ENCODE results near the gene WDR77. TPM values are rescaled to one million over a fixed set of nuclear protein-coding genes. Genes with fewer than 3 reads are reported as not detected.
A peak's percentile ranks its signal among the peaks of the same experiment; 100 is the strongest.

WDR77 gene
- total RNA-seq, 2 experiments from 2014 or later = 54.3 to 57.8 TPM

- H3K27ac Mint-ChIP-seq = no peak overlapping the region
- H3K4me1 Mint-ChIP-seq (ENCODE audit: low read depth) = peaks cover 22% of the 10 kb centered on the region
- POLR2A ChIA-PET = interaction anchor here (1.5 kb wide), 1 partner anchor 25 kb away, joined by 3 read pairs; no protein-coding TSS in a partner anchor
- CTCF ChIA-PET = interaction anchor here (1.1 to 3.7 kb wide), 6 partner anchors 15 to 273 kb away, joined by 3 to 35 read pairs (median 8); partner anchors contain the start of gene DDX20
- no peak overlapping the region for H3K4me3 Mint-ChIP-seq
- H3K27me3 Mint-ChIP-seq (ENCODE audit: low read depth) = no peaks in the 10 kb centered on the region
- H3K36me3 Mint-ChIP-seq (ENCODE audit: low read depth) = peaks cover 7% of the 10 kb centered on the region
- no peak for ATAC-seq
- no peaks in the 10 kb centered on the region for H3K9me3 Mint-ChIP-seq (ENCODE audit: insufficient read depth)
- DNase-seq = no peak
These were observed 34.1 kb upstream of the WDR77 start for GRCh38 chr1:111483166-111483565.

- Mint-ChIP-seq H3K9me3 (ENCODE audit: insufficient read depth) (no peaks in the 10 kb centered on the region), H3K27ac (peak overlapping the region; percentile 40), H3K36me3 (ENCODE audit: low read depth) (peaks cover 20% of the 10 kb centered on the region), H3K4me1 (ENCODE audit: low read depth) (peaks cover 37% of the 10 kb centered on the region), H3K27me3 (ENCODE audit: low read depth) (no peaks in the 10 kb centered on the region), H3K4me3 (no peak overlapping the region)
- ATAC-seq = peak; percentile 61
- CTCF ChIA-PET = interaction anchor here (0.6 to 11.2 kb wide), 34 partner anchors 9 to 438 kb away, joined by 3 to 144 read pairs (median 4); partner anchors contain the start of genes ADORA3, ATP5PB, DDX20 and TMIGD3
- peak; percentile 77 for DNase-seq
- POLR2A ChIA-PET = interaction anchor here (1.5 kb wide), 1 partner anchor 26 kb away, joined by 3 read pairs; no protein-coding TSS in a partner anchor
These were observed 32.5 kb upstream of the WDR77 start for GRCh38 chr1:111481387-111482221.

GRCh38 chr1:111480674-111481073, 31.6 kb upstream of the WDR77 start:
- H3K36me3 Mint-ChIP-seq (ENCODE audit: low read depth) = peaks cover 28% of the 10 kb centered on the region
- ChIA-PET POLR2A (interaction anchor here (0.7 to 1.0 kb wide), 2 partner anchors 32 to 281 kb away, joined by 3 read pairs; partner anchors contain the start of gene DENND2D), CTCF (interaction anchor here (0.6 to 11.2 kb wide), 8 partner anchors 17 to 274 kb away, joined by 3 to 144 read pairs (median 8); no protein-coding TSS in a partner anchor)
- DNase-seq = peak; percentile 13
- no peak for ATAC-seq
- H3K4me1 Mint-ChIP-seq (ENCODE audit: low read depth) = peaks cover 47% of the 10 kb centered on the region
- no peak overlapping the region for H3K4me3 Mint-ChIP-seq
- H3K27ac Mint-ChIP-seq = no peak overlapping the region
- no peaks in the 10 kb centered on the region for H3K27me3 Mint-ChIP-seq (ENCODE audit: low read depth)
- no peaks in the 10 kb centered on the region for H3K9me3 Mint-ChIP-seq (ENCODE audit: insufficient read depth)

- no peaks in the 10 kb centered on the region for H3K9me3 Mint-ChIP-seq (ENCODE audit: insufficient read depth)
- no peaks in the 10 kb centered on the region for H3K27me3 Mint-ChIP-seq (ENCODE audit: low read depth)
- H3K27ac Mint-ChIP-seq = peak overlapping the region; percentile 97
- CTCF ChIA-PET = interaction anchor here (0.6 to 11.2 kb wide), 24 partner anchors 13 to 292 kb away, joined by 3 to 144 read pairs (median 4); partner anchors contain the start of genes ADORA3, ATP5PB, TMIGD3 and WDR77
- H3K36me3 Mint-ChIP-seq (ENCODE audit: low read depth) = peaks cover 46% of the 10 kb centered on the region
- ATAC-seq (peak; percentile 90), DNase-seq (peak; percentile 76)
- H3K4me3 Mint-ChIP-seq = peak overlapping the region; percentile 82
- H3K4me1 Mint-ChIP-seq (ENCODE audit: low read depth) = peaks cover 58% of the 10 kb centered on the region
- POLR2A ChIA-PET = interaction anchor here (0.6 to 3.6 kb wide), 12 partner anchors 15 to 279 kb away, joined by 3 to 23 read pairs (median 5); partner anchors contain the start of genes ATP5PB, DDX20 and WDR77
These were observed 27.8 kb upstream of the WDR77 start for GRCh38 chr1:111476761-111477309.

- H3K27me3 Mint-ChIP-seq (ENCODE audit: low read depth) = no peaks in the 10 kb centered on the region
- H3K9me3 Mint-ChIP-seq (ENCODE audit: insufficient read depth) = no peaks in the 10 kb centered on the region
- H3K27ac Mint-ChIP-seq = peak overlapping the region; percentile 97
- POLR2A ChIA-PET = interaction anchor here (0.6 to 3.6 kb wide), 10 partner anchors 15 to 279 kb away, joined by 3 to 23 read pairs (median 6); partner anchors contain the start of genes ATP5PB, DDX20, RAP1A and WDR77
- ATAC-seq (no peak), DNase-seq (no peak)
- peak overlapping the region; percentile 82 for H3K4me3 Mint-ChIP-seq
- peaks cover 53% of the 10 kb centered on the region for H3K4me1 Mint-ChIP-seq (ENCODE audit: low read depth)
- H3K36me3 Mint-ChIP-seq (ENCODE audit: low read depth) = peaks cover 46% of the 10 kb centered on the region
- CTCF ChIA-PET = interaction anchor here (0.7 to 11.2 kb wide), 22 partner anchors 13 to 293 kb away, joined by 3 to 144 read pairs (median 4); partner anchors contain the start of genes ADORA3, ATP5PB, INKA2 and TMIGD3
These were observed 27.2 kb upstream of the WDR77 start for GRCh38 chr1:111476214-111476613.

- ChIA-PET POLR2A (interaction anchor here (1.0 to 3.6 kb wide), 6 partner anchors 22 to 280 kb away, joined by 3 to 23 read pairs (median 11); partner anchors contain the start of genes ATP5PB, DDX20, RAP1A and WDR77), CTCF (interaction anchor here (0.9 to 11.2 kb wide), 17 partner anchors 15 to 294 kb away, joined by 3 to 144 read pairs (median 4); partner anchors contain the start of genes ADORA3, ATP5PB, INKA2 and TMIGD3)
- H3K4me3 Mint-ChIP-seq = peak overlapping the region; percentile 82
- peaks cover 50% of the 10 kb centered on the region for H3K4me1 Mint-ChIP-seq (ENCODE audit: low read depth)
- peak overlapping the region; percentile 97 for H3K27ac Mint-ChIP-seq
- peak; percentile 63 for DNase-seq
- no peaks in the 10 kb centered on the region for H3K9me3 Mint-ChIP-seq (ENCODE audit: insufficient read depth)
- H3K27me3 Mint-ChIP-seq (ENCODE audit: low read depth) = no peaks in the 10 kb centered on the region
- peak; percentile 35 for ATAC-seq
- H3K36me3 Mint-ChIP-seq (ENCODE audit: low read depth) = peaks cover 46% of the 10 kb centered on the region
These were observed 26.6 kb upstream of the WDR77 start for GRCh38 chr1:111475701-111476100.

- Mint-ChIP-seq H3K27ac (peak overlapping the region; percentile 89), H3K36me3 (ENCODE audit: low read depth) (peaks cover 46% of the 10 kb centered on the region), H3K27me3 (ENCODE audit: low read depth) (no peaks in the 10 kb centered on the region), H3K9me3 (ENCODE audit: insufficient read depth) (no peaks in the 10 kb centered on the region), H3K4me3 (peak overlapping the region; percentile 82), H3K4me1 (ENCODE audit: low read depth) (peaks cover 46% of the 10 kb centered on the region)
- ChIA-PET CTCF (interaction anchor here (0.6 to 11.2 kb wide), 8 partner anchors 14 to 295 kb away, joined by 3 to 144 read pairs (median 4); partner anchors contain the start of gene WDR77), POLR2A (interaction anchor here (0.6 to 3.6 kb wide), 5 partner anchors 21 to 281 kb away, joined by 3 to 15 read pairs (median 4); partner anchors contain the start of gene DDX20)
- no peak for DNase-seq
- no peak for ATAC-seq
These were observed 25.5 kb upstream of the WDR77 start for GRCh38 chr1:111474521-111474920.

GRCh38 chr1:111474106-111474505, 25.1 kb upstream of the WDR77 start:
- Mint-ChIP-seq H3K27me3 (ENCODE audit: low read depth) (no peaks in the 10 kb centered on the region), H3K9me3 (ENCODE audit: insufficient read depth) (no peaks in the 10 kb centered on the region), H3K27ac (peak overlapping the region; percentile 89), H3K4me3 (peak overlapping the region; percentile 82), H3K4me1 (ENCODE audit: low read depth) (peaks cover 46% of the 10 kb centered on the region), H3K36me3 (ENCODE audit: low read depth) (peaks cover 46% of the 10 kb centered on the region)
- ChIA-PET CTCF (interaction anchor here (0.9 to 11.2 kb wide), 5 partner anchors 24 to 296 kb away, joined by 3 to 144 read pairs (median 6); partner anchors contain the start of gene WDR77), POLR2A (interaction anchor here (0.6 to 3.6 kb wide), 3 partner anchors 33 to 282 kb away, joined by 3 to 15 read pairs (median 4); partner anchors contain the start of gene DDX20)
- ATAC-seq (no peak), DNase-seq (no peak)

GRCh38 chr1:111471538-111471937, 22.5 kb upstream of the WDR77 start:
- Mint-ChIP-seq H3K27me3 (ENCODE audit: low read depth) (no peaks in the 10 kb centered on the region), H3K27ac (no peak overlapping the region)

GRCh38 chr1:111471012-111471411, 22.0 kb upstream of the WDR77 start:
- Mint-ChIP-seq H3K4me3 (no peak overlapping the region), H3K4me1 (ENCODE audit: low read depth) (peaks cover 27% of the 10 kb centered on the region), H3K9me3 (ENCODE audit: insufficient read depth) (no peaks in the 10 kb centered on the region), H3K27me3 (ENCODE audit: low read depth) (no peaks in the 10 kb centered on the region), H3K36me3 (ENCODE audit: low read depth) (peaks cover 29% of the 10 kb centered on the region), H3K27ac (no peak overlapping the region)
- ATAC-seq = peak; percentile 80
- POLR2A ChIA-PET = interaction anchor here (0.6 to 3.5 kb wide), 7 partner anchors 8 to 145 kb away, joined by 3 to 17 read pairs (median 5); partner anchors contain the start of genes ATP5PB and WDR77
- CTCF ChIA-PET = interaction anchor here (0.6 to 11.2 kb wide), 7 partner anchors 11 to 299 kb away, joined by 3 to 144 read pairs (median 4); partner anchors contain the start of genes ATP5PB and WDR77
- peak; percentile 89 for DNase-seq

More at GRCh38 chr1:111471538-111471937, 22.5 kb upstream of the WDR77 start:
- Mint-ChIP-seq H3K9me3 (ENCODE audit: insufficient read depth) (no peaks in the 10 kb centered on the region), H3K4me3 (peak overlapping the region; percentile 16), H3K4me1 (ENCODE audit: low read depth) (peaks cover 32% of the 10 kb centered on the region), H3K36me3 (ENCODE audit: low read depth) (peaks cover 33% of the 10 kb centered on the region)
- ChIA-PET POLR2A (interaction anchor here (0.9 to 3.5 kb wide), 6 partner anchors 9 to 145 kb away, joined by 3 to 17 read pairs (median 6); partner anchors contain the start of genes ATP5PB and WDR77), CTCF (interaction anchor here (0.6 to 11.2 kb wide), 9 partner anchors 10 to 298 kb away, joined by 3 to 144 read pairs (median 4); partner anchors contain the start of genes ATP5PB and WDR77)
- no peak for ATAC-seq
- DNase-seq = no peak

All from activated CD8-positive, alpha-beta T cell treated with anti-CD3 and anti-CD28 coated beads, Interleukin-2, amount 10 ng/mL, durations not matched to agents 7 days and 5 days (primary cell).